Measurements from ENCODE around the gene B3GAT1. TPM values are rescaled to one million over a fixed set of nuclear protein-coding genes. Genes with fewer than 3 reads are reported as not detected.

Gene B3GAT1
- total RNA-seq, 2 donors from 2014 or later = 0.16 TPM; not detected in 1

- Histone ChIP-seq H3K4me1 (no peaks in the 10 kb centered on the region), H3K4me3 (no peak overlapping the region), H3K36me3 (no peaks in the 10 kb centered on the region), H3K27ac (no peak overlapping the region), H3K27me3 (no peaks in the 10 kb centered on the region), H3K9me3 (no peaks in the 10 kb centered on the region)
- no peak for DNase-seq (ENCODE audit: low spot score)
- TF ChIP-seq CTCF (IDR thresholded peaks at IDR 0.05) = no peak
Observed at GRCh38 chr11:134376150-134376921, 35.7 kb downstream of the B3GAT1 start.

GRCh38 chr11:134374891-134375550, 37.0 kb downstream of the B3GAT1 start:
- Histone ChIP-seq H3K9me3 (no peaks in the 10 kb centered on the region), H3K27me3 (no peaks in the 10 kb centered on the region), H3K4me1 (no peaks in the 10 kb centered on the region), H3K36me3 (no peaks in the 10 kb centered on the region), H3K4me3 (no peak overlapping the region), H3K27ac (no peak overlapping the region)
- no peak for DNase-seq (ENCODE audit: low spot score)
- no peak for TF ChIP-seq CTCF (IDR thresholded peaks at IDR 0.05)

GRCh38 chr11:134374171-134374570, 37.9 kb downstream of the B3GAT1 start:
- H3K27me3 ChIP-seq = no peaks in the 10 kb centered on the region
- no peak overlapping the region for H3K4me3 ChIP-seq
- H3K27ac ChIP-seq = no peak overlapping the region
- DNase-seq (ENCODE audit: low spot score) = no peak
- TF ChIP-seq CTCF (IDR thresholded peaks at IDR 0.05) = no peak
- no peaks in the 10 kb centered on the region for H3K4me1 ChIP-seq
- no peaks in the 10 kb centered on the region for H3K9me3 ChIP-seq
- no peaks in the 10 kb centered on the region for H3K36me3 ChIP-seq

GRCh38 chr11:134373591-134374052, 38.4 kb downstream of the B3GAT1 start:
- TF ChIP-seq CTCF (IDR thresholded peaks at IDR 0.05) = no peak
- no peak for DNase-seq (ENCODE audit: low spot score)
- Histone ChIP-seq H3K4me3 (no peak overlapping the region), H3K4me1 (no peaks in the 10 kb centered on the region), H3K27me3 (no peaks in the 10 kb centered on the region), H3K27ac (no peak overlapping the region), H3K9me3 (no peaks in the 10 kb centered on the region), H3K36me3 (no peaks in the 10 kb centered on the region)

GRCh38 chr11:134372961-134373360, 39.1 kb downstream of the B3GAT1 start:
- Histone ChIP-seq H3K27me3 (no peaks in the 10 kb centered on the region), H3K9me3 (no peaks in the 10 kb centered on the region), H3K4me3 (no peak overlapping the region), H3K4me1 (no peaks in the 10 kb centered on the region), H3K36me3 (no peaks in the 10 kb centered on the region), H3K27ac (no peak overlapping the region)
- DNase-seq (ENCODE audit: low spot score) = no peak
- TF ChIP-seq CTCF (IDR thresholded peaks at IDR 0.05) = no peak

Data from right atrium auricular region (tissue), 2 donors.